Activated T-cell treated with anti-CD3 and anti-CD28 coated beads, Interleukin-2, amount 50 U/mL, for 48 hours (primary cell): ENCODE results near the gene IGSF11.
A peak's percentile ranks its signal among the peaks of the same experiment; 100 is the strongest.
"Not testable (repeated sequence)": the region's sequence is repeated elsewhere in the genome, so short reads cannot be mapped to it uniquely, and the experiment has no call there.

Experiments
- DNase-seq, 2 experiments: peaks; one replicate each; pipeline ENCODE4 v3.0.0-alpha.2; 2020

The IGSF11 gene

GRCh38 chr3:119034256-119035013, at the start of gene IGSF11:
IGSF11 (minus strand) TSS chr3:119034846; CDS start chr3:119034582, 264 bp downstream.
- DNase-seq: peak; percentile 69 to 80

DNA sequence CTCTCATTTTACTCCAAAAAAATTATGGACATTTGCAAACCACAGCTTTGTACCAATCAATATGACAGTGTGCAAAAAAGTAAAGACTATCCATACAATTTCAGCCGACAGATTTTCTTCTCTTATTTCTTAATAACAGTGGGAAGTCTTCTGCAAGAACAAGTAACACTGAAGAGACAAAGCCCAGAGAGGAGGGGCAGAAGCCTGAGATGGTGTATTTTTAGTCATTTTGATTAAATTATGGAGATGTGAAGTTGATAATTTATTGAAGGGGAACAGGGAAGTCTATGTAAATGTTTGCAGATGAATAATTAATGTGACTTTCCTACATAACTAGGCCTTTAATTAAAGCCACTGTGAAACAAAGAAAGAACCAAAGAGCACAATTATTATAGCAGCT, 45.7 kb upstream of the IGSF11 start:
- no peak for DNase-seq

DNA sequence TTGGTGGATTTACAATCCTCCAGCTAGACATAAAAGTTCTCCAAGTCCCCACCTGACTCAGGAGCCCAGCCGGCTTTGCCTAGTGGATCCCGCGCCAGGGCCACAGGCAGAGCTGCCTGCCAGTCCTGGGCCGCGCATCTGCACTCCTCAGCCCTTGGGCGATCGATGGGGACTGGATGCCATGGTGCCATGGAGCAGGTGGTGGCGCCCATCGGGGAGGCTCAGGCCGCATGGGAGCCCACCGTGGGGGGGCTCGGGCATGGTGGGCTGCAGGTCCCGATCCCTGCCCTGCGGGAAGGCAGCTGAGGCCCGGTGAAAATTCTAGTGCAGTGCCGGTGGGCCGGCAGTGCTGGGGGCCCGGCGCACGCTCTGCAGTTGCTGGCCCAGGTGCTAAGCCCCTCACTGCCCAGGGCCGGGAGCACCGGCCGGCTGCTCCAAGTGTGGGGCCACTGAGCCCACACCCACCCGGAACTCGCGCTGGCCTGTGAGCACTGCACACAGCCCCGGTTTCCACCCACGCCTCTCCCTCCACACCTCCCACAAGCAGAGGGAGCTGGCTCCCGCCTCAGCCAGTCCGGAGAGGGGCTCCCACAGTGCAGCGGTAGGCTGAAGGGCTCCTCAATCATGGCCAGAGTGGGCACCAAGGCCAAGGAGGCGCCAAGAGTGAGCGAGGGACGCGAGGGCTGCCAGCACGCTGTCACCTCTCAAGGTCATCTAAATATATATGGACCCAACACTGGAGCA, 38.8 kb upstream of the IGSF11 start:
- no peak for DNase-seq

- not testable (repeated sequence) for DNase-seq
Observed at GRCh38 chr3:119072451-119072850, 37.8 kb upstream of the IGSF11 start.

- no peak for DNase-seq
Observed at GRCh38 chr3:119069725-119070124, 35.1 kb upstream of the IGSF11 start.

DNA sequence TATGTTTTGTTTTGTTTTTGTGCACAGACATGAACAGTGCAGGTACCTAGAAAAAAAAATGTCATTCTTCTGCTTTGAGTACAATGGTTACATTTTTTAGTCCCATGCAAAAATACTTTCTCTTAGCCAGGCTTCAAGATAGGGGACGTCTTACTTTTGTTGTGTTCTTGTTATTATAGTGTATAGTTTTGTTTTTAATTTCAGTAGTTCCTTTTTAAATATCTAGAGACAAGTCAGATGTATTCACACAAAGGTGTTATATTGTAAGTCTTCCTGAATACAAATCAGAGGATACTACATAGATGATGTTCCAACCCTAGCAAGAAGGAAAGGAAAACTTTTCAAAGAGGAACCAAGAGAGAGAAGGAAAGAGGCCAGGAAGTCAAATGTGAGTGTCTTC, 28.8 kb upstream of the IGSF11 start:
- DNase-seq: no peak

- no peak for DNase-seq
Observed at GRCh38 chr3:119062892-119063291, 28.2 kb upstream of the IGSF11 start.

- no peak for DNase-seq
Observed at GRCh38 chr3:119044593-119044992, 9.9 kb upstream of the IGSF11 start.

- no peak for DNase-seq
Observed at GRCh38 chr3:119042162-119042561, 7.5 kb upstream of the IGSF11 start.

DNA sequence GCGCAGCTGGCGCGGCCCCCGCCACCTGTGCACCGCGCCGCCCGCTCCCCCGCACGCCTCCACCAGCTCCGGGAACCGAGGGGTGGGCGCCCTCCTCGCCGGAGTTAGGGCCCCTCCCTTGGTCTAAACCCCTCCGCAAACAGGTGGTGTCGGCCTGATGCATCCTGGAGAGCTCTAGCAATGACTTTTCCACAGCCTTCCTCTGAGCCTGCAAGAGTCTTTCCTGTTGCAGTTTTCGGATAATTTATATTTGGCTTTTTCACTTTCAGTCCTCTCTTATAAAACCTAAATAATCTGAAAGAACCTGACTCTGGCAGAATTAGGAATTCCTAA, 334 bp upstream of the IGSF11 start:
- no peak for DNase-seq

- DNase-seq: no peak
Observed at GRCh38 chr3:119033393-119034255, 1.0 kb downstream of the IGSF11 start.

GRCh38 chr3:119025171-119025795, 9.4 kb downstream of the IGSF11 start:
- no peak for DNase-seq

DNA sequence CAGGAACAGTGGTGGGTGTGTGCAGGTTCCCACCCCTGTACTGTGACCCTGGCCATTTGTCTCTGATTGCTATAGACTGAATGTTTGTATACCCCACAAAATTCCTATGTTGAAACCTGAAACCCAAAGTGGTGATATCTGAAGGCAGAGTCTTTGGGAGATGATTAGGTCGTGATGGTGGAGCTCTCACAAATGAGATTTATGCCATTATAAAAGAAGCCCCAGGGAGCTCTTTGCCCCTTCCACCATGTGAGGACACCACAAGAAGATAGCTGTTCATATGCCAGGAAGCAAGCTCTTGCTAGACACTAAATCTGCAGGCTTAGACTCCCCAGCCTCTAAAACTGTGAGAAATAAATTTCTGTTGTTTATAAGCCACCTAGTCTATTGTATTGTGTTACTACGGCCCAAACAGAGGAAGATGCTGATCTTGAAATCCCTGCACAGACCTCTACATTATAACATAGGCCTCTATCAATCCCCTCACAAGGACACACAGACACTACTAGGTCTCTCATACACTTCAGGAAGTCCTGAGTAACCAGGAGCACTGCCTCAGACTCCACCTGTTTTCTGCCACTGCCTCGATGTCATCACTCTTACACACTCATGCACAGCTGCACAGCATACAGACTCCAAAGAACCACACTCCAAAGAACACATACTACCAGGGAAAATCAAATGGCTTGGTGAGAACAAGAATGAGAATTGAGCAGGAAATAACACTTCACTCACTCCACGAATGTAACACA, 14.7 kb downstream of the IGSF11 start:
- no peak for DNase-seq

DNA sequence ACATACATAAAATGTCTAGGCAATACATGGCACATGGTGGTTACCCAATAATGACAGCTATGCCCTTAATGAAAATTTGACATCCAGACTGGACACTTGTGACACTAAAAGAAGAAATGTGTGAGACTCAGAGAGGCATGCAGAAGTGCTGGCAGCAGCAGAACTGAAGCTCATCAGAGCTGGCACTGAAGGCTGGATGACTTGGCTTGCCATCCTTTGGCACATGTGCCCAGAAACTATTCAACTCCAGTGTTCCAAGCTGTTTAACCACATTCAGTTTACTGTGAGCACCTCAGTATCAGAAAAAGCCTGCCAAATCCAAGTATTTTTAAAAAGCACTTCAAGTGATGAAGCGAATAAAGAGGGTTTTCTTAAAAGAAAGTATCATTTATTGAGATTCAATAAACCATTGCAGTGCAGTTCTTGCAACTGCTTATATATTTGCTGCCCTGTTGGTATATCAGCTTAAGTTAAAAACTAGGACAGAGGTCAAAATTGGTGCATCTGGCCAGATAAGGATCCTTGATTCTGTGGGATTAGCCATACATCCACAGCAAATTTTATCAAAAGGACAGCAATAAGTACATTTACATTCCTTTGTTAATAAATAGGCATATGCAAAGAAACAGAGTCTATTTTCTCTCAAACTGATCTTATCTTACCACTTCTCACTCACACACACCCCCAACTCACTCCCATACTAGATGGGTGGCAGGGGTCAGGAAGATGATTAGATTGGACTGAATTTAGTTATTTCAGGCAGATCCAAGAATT, 15.8 kb downstream of the IGSF11 start:
- no peak for DNase-seq

DNA sequence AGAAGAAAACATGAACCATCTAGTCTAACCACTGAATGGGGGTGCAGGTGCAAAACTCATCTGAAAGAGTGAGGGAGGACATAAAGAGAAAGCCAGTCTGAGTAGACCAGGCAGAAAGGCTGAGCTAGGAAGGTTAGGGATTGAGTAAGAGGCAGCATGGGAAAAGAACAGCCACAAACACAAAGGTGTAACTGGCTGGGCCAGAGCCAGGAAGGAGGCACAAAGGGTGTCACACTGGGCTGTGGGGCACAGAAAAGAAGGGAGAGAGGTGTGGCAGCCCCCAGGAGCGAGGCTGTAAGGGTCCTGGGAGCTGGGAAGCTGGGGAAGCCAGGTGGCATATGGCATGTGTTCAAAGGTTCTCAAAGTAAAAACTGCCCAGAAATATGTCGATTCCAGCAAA, 18.7 kb downstream of the IGSF11 start:
- no peak for DNase-seq

- DNase-seq: no peak
Observed at GRCh38 chr3:119013951-119014350, 20.7 kb downstream of the IGSF11 start.

- no peak for DNase-seq
Observed at GRCh38 chr3:119011528-119011927, 23.1 kb downstream of the IGSF11 start.

DNA sequence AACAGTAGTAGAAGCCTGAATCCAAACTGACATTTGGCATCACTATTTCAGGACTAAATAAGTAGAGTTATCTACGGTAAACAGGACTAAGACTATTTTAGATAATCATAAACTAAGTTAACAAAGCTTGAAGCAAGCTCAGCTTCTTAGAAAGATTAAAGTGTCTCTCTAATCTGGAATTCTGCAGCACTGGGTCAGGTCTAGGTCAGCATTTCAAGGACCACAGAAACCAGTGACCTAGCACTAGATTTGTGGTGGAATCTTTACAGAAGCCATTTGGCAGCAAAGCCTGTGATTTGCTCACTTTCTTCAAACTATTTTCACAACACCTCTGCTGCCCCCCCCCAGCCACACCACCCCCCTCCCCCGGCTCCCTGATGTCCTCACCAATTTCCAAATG, 37.5 kb downstream of the IGSF11 start:
- no peak for DNase-seq

- DNase-seq: no peak
Observed at GRCh38 chr3:118991775-118992174, 42.9 kb downstream of the IGSF11 start.

DNA sequence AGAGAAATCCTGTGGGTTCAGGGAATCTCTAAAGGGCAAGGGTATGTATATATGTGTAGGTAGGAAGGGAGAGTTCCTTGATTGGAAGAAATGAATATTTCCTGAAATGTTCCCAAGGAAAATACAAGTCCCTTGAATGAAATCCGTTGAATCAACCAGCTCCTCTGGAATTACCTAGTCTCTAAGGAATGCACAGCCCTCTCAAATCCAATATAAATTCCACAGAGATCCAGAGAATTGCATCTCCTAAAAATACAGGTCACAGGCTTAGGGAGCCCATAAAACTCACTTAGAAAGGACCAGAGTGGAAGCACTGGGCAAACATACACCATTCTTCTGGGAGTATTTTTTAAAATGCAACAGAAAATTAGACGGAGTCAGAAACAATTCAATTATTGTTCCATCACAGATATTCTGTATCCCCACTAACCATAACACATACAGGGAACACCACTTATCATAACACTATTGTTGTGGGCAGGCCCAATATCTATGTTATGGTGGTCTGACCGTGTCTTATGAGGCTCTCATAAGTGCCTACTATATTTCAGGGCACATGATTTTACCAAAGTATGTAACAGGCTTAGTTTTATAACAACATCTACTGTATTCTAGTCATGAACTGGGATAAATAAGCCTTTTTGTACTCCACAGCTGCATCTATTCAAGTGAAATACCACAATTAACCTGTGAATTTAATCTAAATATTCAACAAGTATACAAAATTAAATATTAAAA, 43.7 kb downstream of the IGSF11 start:
- DNase-seq: no peak
